Panc1 (cell line): ENCODE data around the gene TRAPPC12. TPM values are rescaled to one million over a fixed set of nuclear protein-coding genes. Genes with fewer than 3 reads are reported as not detected.

ENCODE experiments used
- ATAC-seq: fragments of 200-7000 bp; cut with Tn5 transposase; 2 replicates; pipeline ENCODE4 v1.9.1; 2020; ENCODE audit warnings: mild to moderate bottlenecking, moderate library complexity
- BruUV-seq: library from RNA; stranded (reverse); fragments of 400-500 nt; replicated peaks from 2 replicates; lab custom pipeline; 2021; lab: Mats Ljungman, UMichigan
- CTCF ChIA-PET: fragments of 300-600 bp; sonication (Branson Sonifier 250); formaldehyde crosslinking; loops from one replicate; lab custom pipeline; 2022; ENCODE audit warnings: antibody characterized with exemption; lab: Charles Lee
- POLR2A ChIA-PET: fragments of 300-600 bp; sonication (Branson Sonifier 250); formaldehyde crosslinking; loops from one replicate; lab custom pipeline; 2022; ENCODE audit warnings: antibody characterized with exemption; lab: Charles Lee
- DNase-seq: peaks from one replicate; pipeline ENCODE4 v3.0.0-alpha.2; 2010; ENCODE audit warnings: low read depth, low spot score
- H3K27ac ChIP-seq: 2 replicates; pipeline ENCODE4 v1.5.1; 2011; ENCODE audit warnings: mild to moderate bottlenecking, low read length, inconsistent platforms
- H3K27me3 ChIP-seq: fragments of 200-500 bp; sonication (Bioruptor generic); 2 replicates; pipeline ENCODE4 v1.6.0; 2014; ENCODE audit warnings: low read length, inconsistent platforms; ENCODE audit not compliant: control insufficient read depth, insufficient read depth
- H3K36me3 ChIP-seq: fragments of 200-500 bp; sonication (Bioruptor generic); 2 replicates; pipeline ENCODE4 v1.5.1; 2014; ENCODE audit warnings: inconsistent platforms, mild to moderate bottlenecking, low read length, moderate library complexity; ENCODE audit not compliant: control insufficient read depth, insufficient read depth
- H3K4me1 ChIP-seq: 2 replicates; pipeline ENCODE4 v1.5.1; 2011; ENCODE audit warnings: inconsistent platforms, mild to moderate bottlenecking, low read length, moderate library complexity; ENCODE audit not compliant: control insufficient read depth, insufficient read depth
- H3K4me3 ChIP-seq, 2 experiments: 2 replicates each; pipeline ENCODE4 v1.5.1; 2011 to 2012; ENCODE audit warnings: low read depth in 2 of 2, low read length in 2 of 2, mild to moderate bottlenecking in 2 of 2, inconsistent platforms in 1 of 2, moderate library complexity in 1 of 2
- H3K9me3 ChIP-seq: fragments of 200-500 bp; sonication (Bioruptor generic); 2 replicates; pipeline ENCODE4 v1.5.1; 2014; ENCODE audit warnings: low read depth, mild to moderate bottlenecking, inconsistent platforms, low read length, moderate library complexity; ENCODE audit not compliant: control insufficient read depth, insufficient read depth
- POLR2AphosphoS5 ChIP-seq: IDR thresholded peaks from 2 replicates; pipeline ENCODE4 v1.6.1; 2012; ENCODE audit warnings: mild to moderate bottlenecking, low read depth, low read length, moderate library complexity
- SIN3A ChIP-seq: IDR thresholded peaks from 2 replicates; pipeline ENCODE4 v1.6.1; 2012; ENCODE audit warnings: low read depth, mild to moderate bottlenecking, low read length, moderate library complexity, borderline replicate concordance; ENCODE audit not compliant: insufficient read depth
- TCF7L2 ChIP-seq: IDR thresholded peaks from 2 replicates; pipeline ENCODE4 v1.6.1; 2011; ENCODE audit warnings: mild to moderate bottlenecking, low read depth, low read length, inconsistent platforms
- in situ Hi-C: cut with HindIII; loops from 2 replicates; pipeline ENCODE4 v1.10.0; 2016; ENCODE audit warnings: low sequenced_read_pairs, low pct_unique_long_range_greater_than_20kb
- intact Hi-C: fragments of 100-400 bp; cut with micrococcal nuclease; formaldehyde crosslinking; loops from one replicate; pipeline ENCODE4 v1.10.0; 2022; ENCODE audit not compliant: unreplicated experiment
- total RNA-seq: library from RNA; stranded (reverse); gene quantifications from one replicate; pipeline ENCODE4 v1.2.1, GENCODE V29; 2021; ENCODE audit not compliant: unreplicated experiment
- TF ChIP-seq, protein P1 (sequence below): fragments of 450-650 bp; IDR thresholded peaks from 2 replicates; pipeline ENCODE4 v1.5.1; 2017; ENCODE audit warnings: mild to moderate bottlenecking
- TF ChIP-seq, protein P2 (sequence below), 2 experiments: IDR thresholded peaks; 2 replicates each; pipeline ENCODE4 v1.6.1; 2011 to 2012; ENCODE audit warnings: low read depth in 2 of 2, control low read depth in 1 of 2, low read length in 1 of 2, mild to moderate bottlenecking in 1 of 2, moderate library complexity in 1 of 2; ENCODE audit not compliant: insufficient read depth in 1 of 2

The TRAPPC12 gene
- total RNA-seq, 1 experiment from 2014 or later = 78.7 TPM

DNA sequence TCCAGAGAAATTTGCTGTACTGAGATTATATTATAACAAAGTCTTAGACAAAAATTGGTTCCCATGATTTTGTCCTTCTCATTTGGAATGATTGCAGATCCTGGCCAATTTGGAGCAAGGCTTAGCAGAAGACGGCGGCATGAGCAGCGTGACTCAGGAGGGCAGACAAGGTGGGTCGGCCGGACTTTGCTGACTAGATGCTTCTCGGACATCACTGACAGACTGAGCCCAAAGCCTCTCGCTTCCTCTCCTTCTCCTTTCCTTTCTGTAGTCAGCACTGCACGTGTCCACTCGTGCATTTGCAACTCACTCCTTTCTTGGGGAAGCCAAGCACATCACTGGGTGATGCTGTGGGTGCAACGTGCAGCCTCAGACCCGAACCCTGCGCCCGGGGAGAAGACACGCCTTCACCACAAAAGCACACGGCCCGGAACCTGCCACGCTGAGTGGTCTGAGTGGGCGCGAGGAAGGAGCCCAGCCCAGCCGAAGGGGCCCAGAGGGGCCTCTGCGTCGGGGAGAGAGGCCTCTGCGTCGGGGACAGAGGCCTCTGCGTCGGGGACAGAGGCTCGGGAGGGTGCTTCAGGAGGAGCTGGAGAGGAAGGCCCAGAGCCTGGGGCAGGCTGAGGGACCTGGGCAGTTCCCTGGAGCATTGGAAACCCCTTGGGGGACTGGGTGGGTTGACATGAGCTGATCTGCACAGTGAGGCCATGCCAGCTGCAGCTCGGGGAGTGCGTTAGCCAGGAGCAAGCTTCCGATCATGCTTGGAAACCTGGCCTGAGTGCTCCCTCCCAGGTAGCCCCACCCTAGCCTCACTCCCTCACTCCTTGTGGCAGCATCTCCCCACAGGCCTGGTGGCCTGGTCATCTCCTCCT lies 78.3 kb downstream of the TRAPPC12 start:
- no TSS peak for BruUV-seq
- Histone ChIP-seq H3K27ac (no peak overlapping the region), H3K27me3 (no peaks in the 10 kb centered on the region), H3K36me3 (no peaks in the 10 kb centered on the region), H3K4me1 (no peaks in the 10 kb centered on the region), H3K4me3 (no peak overlapping the region), H3K9me3 (no peaks in the 10 kb centered on the region)
- ChIA-PET POLR2A (no interaction called here), CTCF (no interaction called here)
- TF ChIP-seq TCF7L2 (no peak), SIN3A (no peak)
- TF ChIP-seq, protein P1, sequence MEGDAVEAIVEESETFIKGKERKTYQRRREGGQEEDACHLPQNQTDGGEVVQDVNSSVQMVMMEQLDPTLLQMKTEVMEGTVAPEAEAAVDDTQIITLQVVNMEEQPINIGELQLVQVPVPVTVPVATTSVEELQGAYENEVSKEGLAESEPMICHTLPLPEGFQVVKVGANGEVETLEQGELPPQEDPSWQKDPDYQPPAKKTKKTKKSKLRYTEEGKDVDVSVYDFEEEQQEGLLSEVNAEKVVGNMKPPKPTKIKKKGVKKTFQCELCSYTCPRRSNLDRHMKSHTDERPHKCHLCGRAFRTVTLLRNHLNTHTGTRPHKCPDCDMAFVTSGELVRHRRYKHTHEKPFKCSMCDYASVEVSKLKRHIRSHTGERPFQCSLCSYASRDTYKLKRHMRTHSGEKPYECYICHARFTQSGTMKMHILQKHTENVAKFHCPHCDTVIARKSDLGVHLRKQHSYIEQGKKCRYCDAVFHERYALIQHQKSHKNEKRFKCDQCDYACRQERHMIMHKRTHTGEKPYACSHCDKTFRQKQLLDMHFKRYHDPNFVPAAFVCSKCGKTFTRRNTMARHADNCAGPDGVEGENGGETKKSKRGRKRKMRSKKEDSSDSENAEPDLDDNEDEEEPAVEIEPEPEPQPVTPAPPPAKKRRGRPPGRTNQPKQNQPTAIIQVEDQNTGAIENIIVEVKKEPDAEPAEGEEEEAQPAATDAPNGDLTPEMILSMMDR = no peak
- DNase-seq (no peak), ATAC-seq (0 out of 2 replicates have a peak, but pooled peaks have one; percentile 19)
- in situ Hi-C loops (no loop called here), intact Hi-C loops (no loop called here)

DNA sequence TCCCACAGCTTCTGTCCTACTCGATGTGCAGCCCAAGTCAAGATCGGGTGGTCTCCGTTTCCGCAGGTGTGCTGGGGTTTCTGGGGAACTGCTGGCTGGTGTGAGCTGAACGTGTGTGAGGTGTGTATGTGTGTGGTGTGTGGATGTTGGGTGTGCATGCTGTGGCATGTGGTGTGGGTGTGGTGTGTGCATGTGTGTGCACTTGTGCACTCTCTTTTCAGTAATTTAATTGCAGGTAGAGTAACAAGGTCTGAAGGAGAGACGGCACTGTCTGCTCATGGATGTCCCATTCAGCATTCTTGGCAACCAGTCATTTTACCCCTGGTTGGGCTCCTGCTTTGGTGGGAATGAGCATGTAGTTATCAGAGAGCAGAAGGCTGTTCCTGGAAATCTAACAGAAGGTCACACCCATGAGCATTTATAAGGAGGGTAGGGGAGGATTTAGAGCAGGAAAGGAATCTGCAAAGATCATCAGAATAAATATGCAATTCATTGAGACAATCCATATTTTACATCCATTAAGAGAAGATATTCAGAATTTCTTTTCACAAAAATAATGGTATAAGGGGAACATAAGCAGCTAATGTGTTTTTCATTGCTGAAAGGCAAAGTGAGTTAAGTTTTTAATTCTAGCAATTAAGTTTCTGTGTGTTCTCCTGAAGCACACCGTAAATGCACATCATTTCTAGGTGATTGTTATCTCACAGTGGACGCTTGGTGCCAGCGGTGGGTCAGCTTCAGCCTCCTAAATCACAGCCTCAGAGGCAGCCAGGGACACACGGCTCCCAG lies 79.1 kb downstream of the TRAPPC12 start:
- intact Hi-C loops = no loop called here
- CTCF ChIA-PET = no interaction called here
- Histone ChIP-seq H3K36me3 (no peaks in the 10 kb centered on the region), H3K9me3 (no peaks in the 10 kb centered on the region), H3K4me3 (no peak overlapping the region), H3K4me1 (no peaks in the 10 kb centered on the region), H3K27me3 (no peaks in the 10 kb centered on the region), H3K27ac (no peak overlapping the region)
- TSS peak; percentile 32 for BruUV-seq
- ATAC-seq = no peak
- POLR2A ChIA-PET = no interaction called here
- in situ Hi-C loops = no loop called here
- TF ChIP-seq TCF7L2 (no peak), POLR2AphosphoS5 (no peak), SIN3A (no peak)
- TF ChIP-seq, protein P2, sequence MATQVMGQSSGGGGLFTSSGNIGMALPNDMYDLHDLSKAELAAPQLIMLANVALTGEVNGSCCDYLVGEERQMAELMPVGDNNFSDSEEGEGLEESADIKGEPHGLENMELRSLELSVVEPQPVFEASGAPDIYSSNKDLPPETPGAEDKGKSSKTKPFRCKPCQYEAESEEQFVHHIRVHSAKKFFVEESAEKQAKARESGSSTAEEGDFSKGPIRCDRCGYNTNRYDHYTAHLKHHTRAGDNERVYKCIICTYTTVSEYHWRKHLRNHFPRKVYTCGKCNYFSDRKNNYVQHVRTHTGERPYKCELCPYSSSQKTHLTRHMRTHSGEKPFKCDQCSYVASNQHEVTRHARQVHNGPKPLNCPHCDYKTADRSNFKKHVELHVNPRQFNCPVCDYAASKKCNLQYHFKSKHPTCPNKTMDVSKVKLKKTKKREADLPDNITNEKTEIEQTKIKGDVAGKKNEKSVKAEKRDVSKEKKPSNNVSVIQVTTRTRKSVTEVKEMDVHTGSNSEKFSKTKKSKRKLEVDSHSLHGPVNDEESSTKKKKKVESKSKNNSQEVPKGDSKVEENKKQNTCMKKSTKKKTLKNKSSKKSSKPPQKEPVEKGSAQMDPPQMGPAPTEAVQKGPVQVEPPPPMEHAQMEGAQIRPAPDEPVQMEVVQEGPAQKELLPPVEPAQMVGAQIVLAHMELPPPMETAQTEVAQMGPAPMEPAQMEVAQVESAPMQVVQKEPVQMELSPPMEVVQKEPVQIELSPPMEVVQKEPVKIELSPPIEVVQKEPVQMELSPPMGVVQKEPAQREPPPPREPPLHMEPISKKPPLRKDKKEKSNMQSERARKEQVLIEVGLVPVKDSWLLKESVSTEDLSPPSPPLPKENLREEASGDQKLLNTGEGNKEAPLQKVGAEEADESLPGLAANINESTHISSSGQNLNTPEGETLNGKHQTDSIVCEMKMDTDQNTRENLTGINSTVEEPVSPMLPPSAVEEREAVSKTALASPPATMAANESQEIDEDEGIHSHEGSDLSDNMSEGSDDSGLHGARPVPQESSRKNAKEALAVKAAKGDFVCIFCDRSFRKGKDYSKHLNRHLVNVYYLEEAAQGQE (IDR thresholded peaks at IDR 0.05; ENCODE audit: insufficient read depth in 1 of 2, low read depth in 2 of 2, low read length in 1 of 2) = no peak
- TF ChIP-seq, protein P1 = no peak
- DNase-seq = no peak
